Peyer's patch (tissue), 4 donors: ENCODE measurements around the gene TSPAN16. TPM values are rescaled to one million over a fixed set of nuclear protein-coding genes. Genes with fewer than 3 reads are reported as not detected.
"Not testable (repeated sequence)": the region's sequence is repeated elsewhere in the genome, so short reads cannot be mapped to it uniquely, and the experiment has no call there.

Experiments used
- DNase-seq, 3 donors: peaks; one replicate each; pipeline ENCODE4 v3.0.0-alpha.2; 2017 to 2019
- H3K27ac ChIP-seq, 4 donors: fragments of 200-600 bp; sonication (generic); one replicate each; pipeline ENCODE4 v1.5.1; 2016 to 2019
- H3K27me3 ChIP-seq, 2 donors: fragments of 200-600 bp; sonication (generic); one replicate each; pipeline ENCODE4 v1.5.1; 2019
- H3K36me3 ChIP-seq, 3 donors: fragments of 200-600 bp; sonication (generic); one replicate each; pipeline ENCODE4 v1.5.1; 2016 to 2019
- H3K4me1 ChIP-seq, 4 donors: fragments of 200-600 bp; sonication (generic); one replicate each; pipeline ENCODE4 v1.5.1; 2016 to 2019
- H3K4me3 ChIP-seq, 4 donors: fragments of 200-600 bp; sonication (generic); 1 replicate in 3 of 4; 2 replicates in 1 of 4; pipeline ENCODE4 v1.5.1; 2016 to 2019; ENCODE audit warnings: mild to moderate bottlenecking in 1 of 4
- H3K9me3 ChIP-seq, 4 donors: fragments of 200-600 bp; sonication (generic); one replicate each; pipeline ENCODE4 v1.5.1; 2016 to 2019; ENCODE audit warnings: mild to moderate bottlenecking in 1 of 4
- POLR2A ChIP-seq, 2 donors: fragments of 450-650 bp; IDR thresholded peaks; one replicate each; pipeline ENCODE4 v1.5.1; 2017; ENCODE audit warnings: antibody characterized with exemption in 2 of 2, mild to moderate bottlenecking in 2 of 2, moderate library complexity in 2 of 2
- total RNA-seq, 4 donors: library from RNA; depleted of rRNA; stranded (reverse); fragments of >200 nt; gene quantifications; one replicate each; pipeline ENCODE4 v1.1.0, GENCODE V29; 2016
- TF ChIP-seq, protein P1 (sequence below), 6 experiments: fragments of 450-650 bp in 4 of 6; fragments of 200-600 bp in 2 of 6; sonication (generic) in 1 of 6; IDR thresholded peaks; one replicate each; pipeline ENCODE4 v1.5.1; 2017 to 2019; ENCODE audit warnings: antibody characterized with exemption in 6 of 6, mild to moderate bottlenecking in 3 of 6, moderate library complexity in 1 of 6

TSPAN16 gene
- total RNA-seq, 4 donors from 2014 or later, result not detected

DNA sequence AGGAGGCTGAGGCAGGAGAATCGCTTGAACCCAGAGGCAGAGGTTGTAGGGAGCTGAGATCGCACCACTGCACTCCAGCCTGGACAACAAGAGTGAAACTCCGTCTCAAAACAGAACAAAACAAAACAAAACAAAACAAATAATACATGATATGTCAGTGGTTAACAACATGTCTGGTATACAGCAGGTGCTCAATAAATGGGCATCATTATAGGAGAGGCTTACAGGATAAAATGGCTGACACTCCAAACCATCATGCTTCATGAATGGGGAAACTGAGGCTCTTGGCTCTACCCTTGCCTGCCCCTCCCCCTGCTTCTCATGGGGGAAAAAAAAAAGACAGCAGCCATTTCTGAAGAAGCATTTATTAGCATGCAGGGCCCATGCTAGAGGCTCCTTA is 46.5 kb downstream of the TSPAN16 start:
- DNase-seq, result no peak
- H3K9me3 ChIP-seq, result no peaks in the 10 kb centered on the region
- TF ChIP-seq POLR2A (IDR thresholded peaks at IDR 0.05), result no peak
- TF ChIP-seq, protein P1, sequence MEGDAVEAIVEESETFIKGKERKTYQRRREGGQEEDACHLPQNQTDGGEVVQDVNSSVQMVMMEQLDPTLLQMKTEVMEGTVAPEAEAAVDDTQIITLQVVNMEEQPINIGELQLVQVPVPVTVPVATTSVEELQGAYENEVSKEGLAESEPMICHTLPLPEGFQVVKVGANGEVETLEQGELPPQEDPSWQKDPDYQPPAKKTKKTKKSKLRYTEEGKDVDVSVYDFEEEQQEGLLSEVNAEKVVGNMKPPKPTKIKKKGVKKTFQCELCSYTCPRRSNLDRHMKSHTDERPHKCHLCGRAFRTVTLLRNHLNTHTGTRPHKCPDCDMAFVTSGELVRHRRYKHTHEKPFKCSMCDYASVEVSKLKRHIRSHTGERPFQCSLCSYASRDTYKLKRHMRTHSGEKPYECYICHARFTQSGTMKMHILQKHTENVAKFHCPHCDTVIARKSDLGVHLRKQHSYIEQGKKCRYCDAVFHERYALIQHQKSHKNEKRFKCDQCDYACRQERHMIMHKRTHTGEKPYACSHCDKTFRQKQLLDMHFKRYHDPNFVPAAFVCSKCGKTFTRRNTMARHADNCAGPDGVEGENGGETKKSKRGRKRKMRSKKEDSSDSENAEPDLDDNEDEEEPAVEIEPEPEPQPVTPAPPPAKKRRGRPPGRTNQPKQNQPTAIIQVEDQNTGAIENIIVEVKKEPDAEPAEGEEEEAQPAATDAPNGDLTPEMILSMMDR (IDR thresholded peaks at IDR 0.05), result no peak
- H3K4me1 ChIP-seq, result peaks cover 4 to 50% (median 20%) of the 10 kb centered on the region in 4 donors
- H3K36me3 ChIP-seq, result no peaks in the 10 kb centered on the region
- no peak overlapping the region for H3K4me3 ChIP-seq
- no peaks in the 10 kb centered on the region for H3K27me3 ChIP-seq
- no peak overlapping the region for H3K27ac ChIP-seq

DNA sequence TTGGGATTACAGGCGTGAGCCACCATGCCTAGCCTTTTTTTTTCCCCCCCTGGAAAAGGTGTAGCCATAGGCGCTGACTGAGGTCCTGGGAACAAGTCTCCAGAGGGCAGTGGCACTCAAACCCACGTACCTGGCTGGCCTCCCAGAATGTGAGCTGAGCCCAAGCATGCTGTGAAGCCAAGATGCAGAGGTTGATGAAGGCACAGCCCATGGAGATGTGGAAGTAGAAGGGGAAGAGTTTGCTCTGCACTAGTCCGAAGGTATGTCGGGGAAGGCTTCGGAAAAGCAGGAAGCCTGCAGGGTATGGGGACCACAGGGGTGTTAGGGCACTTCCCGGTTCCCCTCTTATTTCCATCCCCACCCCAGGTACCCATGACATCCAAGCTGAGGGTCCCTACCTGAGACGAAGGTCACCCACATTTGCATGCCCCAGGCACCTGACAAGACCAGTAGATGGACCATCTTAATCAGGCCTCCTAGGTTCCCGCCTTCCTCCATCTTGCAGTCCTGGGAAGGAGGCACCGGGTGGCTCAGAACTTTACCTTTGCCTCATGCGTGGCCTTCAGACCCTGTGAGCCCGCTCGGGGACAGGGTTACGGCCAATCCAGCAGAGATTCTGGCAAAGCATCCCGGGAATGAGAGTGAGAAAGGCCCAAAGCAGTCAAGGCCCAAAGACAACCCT is 49.3 kb downstream of the TSPAN16 start:
- TF ChIP-seq, protein P1 (IDR thresholded peaks at IDR 0.05), result no peak
- TF ChIP-seq POLR2A (IDR thresholded peaks at IDR 0.05), result no peak
- Histone ChIP-seq H3K9me3 (no peaks in the 10 kb centered on the region), H3K27ac (peak overlapping the region; percentile 73 to 83 (median 78)), H3K4me3 (peak overlapping the region; percentile 67 to 83 (median 74)), H3K27me3 (no peaks in the 10 kb centered on the region), H3K4me1 (peaks cover 4 to 29% (median 11%) of the 10 kb centered on the region in 4 donors), H3K36me3 (no peaks in the 10 kb centered on the region)
- no peak for DNase-seq

DNA sequence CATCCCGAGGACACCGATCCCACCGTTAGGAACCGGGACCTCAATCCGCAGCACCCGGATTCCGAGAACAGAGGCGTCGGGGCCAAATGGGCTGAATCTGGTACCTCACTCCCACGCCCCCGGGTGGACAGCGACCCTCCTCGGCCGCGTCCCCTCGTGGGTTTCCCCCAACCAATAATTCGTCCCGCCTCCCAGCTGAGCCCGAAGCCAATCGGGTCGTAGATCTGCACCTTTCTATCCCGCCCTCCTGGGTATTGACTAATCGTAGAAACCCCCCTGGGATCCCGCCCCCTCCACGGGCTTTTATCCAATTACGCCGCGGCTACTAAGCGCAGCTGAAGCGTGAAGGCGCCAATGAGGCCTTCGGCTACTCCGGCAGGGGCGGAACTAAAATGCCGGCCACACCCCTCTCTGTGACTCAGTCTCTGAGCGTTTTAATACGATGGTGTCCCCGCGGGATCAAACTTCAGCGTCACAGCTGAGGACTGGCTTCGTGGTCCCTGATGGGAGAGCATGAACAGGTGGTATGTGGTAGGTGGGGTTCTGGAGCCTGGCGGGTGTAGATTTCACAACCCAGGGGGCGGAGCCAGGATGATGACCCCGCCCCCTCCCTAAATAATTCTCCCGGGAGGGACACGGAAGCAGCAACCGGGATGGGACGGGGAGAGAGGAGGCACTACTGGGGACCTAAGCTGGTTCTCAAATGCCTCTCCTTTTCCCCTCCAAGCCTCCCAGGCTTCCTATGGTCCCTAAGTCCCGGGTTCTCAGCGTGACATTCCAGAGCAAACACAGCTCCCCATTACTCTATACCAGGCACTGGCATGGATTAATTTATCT is 50.4 kb downstream of the TSPAN16 start, which contains the start of the genes CCDC159 and TMEM205:
CCDC159 (plus strand) TSS at position 416 of the 837 bp plus-strand sequence; CDS start at position 504, 88 bp downstream.
TMEM205 (minus strand) TSS at position 165 of the 837 bp plus-strand sequence. CDS start 649 bp downstream, outside the sequence.
- peak; percentile 97 to 99 (median 98) for DNase-seq
- no peaks in the 10 kb centered on the region for H3K27me3 ChIP-seq
- no peaks in the 10 kb centered on the region for H3K36me3 ChIP-seq
- no peaks in the 10 kb centered on the region for H3K9me3 ChIP-seq
- TF ChIP-seq, protein P1 (IDR thresholded peaks at IDR 0.05), result peak in 1 of 6 experiments; percentile 5
- peak; percentile 60 to 78 for TF ChIP-seq POLR2A (IDR thresholded peaks at IDR 0.05)
- H3K27ac ChIP-seq, result peak within 1 kb of the TSS; percentile 73 to 83 (median 78)
- peaks cover 4 to 29% (median 11%) of the 10 kb centered on the region in 4 donors for H3K4me1 ChIP-seq
- H3K4me3 ChIP-seq, result peak within 1 kb of the TSS; percentile 67 to 83 (median 74)

DNA sequence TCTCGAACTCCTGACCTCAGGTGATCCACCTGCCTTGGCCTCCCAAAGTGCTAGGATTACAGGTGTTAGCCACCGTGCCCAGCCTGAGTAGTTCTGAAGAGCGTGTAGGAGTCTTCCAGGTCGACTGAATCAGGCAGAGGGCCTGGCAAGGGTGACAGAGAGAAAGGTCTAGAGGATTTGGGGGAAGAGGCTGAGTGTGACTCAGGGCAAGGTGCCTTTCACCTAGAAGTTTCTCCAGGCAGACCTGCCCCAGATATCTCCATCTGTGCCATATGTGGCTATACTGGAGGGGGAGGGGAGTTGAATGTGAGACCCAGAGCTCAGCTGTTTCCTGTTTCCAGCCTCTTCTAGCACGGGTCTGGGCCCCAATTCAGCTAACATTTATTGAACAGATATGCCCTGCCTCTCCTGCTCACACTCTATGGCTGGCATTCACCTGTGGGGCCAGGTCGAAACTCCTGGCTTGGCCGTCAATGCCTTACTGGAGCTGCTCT is 51.6 kb downstream of the TSPAN16 start:
- Histone ChIP-seq H3K4me3 (no peak overlapping the region), H3K9me3 (no peaks in the 10 kb centered on the region), H3K4me1 (peaks cover 4 to 29% (median 11%) of the 10 kb centered on the region in 4 donors), H3K36me3 (no peaks in the 10 kb centered on the region), H3K27ac (no peak overlapping the region), H3K27me3 (no peaks in the 10 kb centered on the region)
- DNase-seq, result no peak
- TF ChIP-seq POLR2A (IDR thresholded peaks at IDR 0.05), result no peak
- TF ChIP-seq, protein P1 (IDR thresholded peaks at IDR 0.05), result no peak

DNA sequence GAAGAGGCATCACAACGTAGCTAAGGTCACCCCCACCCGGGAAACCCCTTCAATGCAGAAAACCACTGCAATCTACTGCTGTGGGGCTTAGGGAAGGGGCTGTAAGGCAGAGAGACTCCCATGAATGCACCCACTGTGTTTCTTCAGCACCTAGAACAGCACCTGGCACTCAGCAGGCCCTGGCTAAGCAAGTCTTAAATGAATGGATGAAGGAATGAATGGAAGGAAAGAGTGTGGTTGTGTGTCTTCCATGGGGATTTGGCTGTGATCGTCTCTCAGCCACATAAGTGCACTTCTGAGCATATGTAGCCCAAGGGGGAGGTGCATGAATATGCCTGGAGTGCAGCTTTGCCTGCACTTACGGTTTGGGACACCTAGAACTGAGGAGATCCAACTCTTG is 53.2 kb downstream of the TSPAN16 start:
- Histone ChIP-seq H3K4me1 (peaks cover 4 to 20% (median 10%) of the 10 kb centered on the region in 4 donors), H3K27me3 (no peaks in the 10 kb centered on the region), H3K27ac (no peak overlapping the region), H3K36me3 (no peaks in the 10 kb centered on the region), H3K4me3 (no peak overlapping the region), H3K9me3 (no peaks in the 10 kb centered on the region)
- no peak for TF ChIP-seq POLR2A (IDR thresholded peaks at IDR 0.05)
- TF ChIP-seq, protein P1 (IDR thresholded peaks at IDR 0.05), result no peak
- no peak for DNase-seq

DNA sequence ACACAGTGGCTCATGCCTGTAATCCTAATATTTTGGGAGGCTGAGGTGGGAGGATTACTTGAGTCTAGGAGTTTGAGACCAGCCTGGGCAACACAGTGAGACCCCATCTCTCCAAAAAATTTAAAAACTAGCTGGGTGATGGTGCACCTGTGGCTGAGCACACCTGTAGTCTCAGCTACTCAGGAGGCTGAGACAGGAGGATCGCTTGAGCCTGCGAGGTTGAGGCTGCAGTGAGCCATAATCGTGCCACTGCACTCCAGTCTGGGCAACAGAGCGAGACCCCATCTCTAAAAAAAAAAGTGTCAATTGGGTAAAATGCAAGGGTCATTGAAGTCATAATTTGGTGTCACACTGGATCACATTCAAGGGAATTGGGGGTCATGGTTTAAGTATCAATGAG is 58.1 kb downstream of the TSPAN16 start:
- not testable (repeated sequence) for DNase-seq, H3K27ac ChIP-seq, H3K36me3 ChIP-seq, H3K4me3 ChIP-seq, H3K27me3 ChIP-seq, H3K9me3 ChIP-seq
- H3K4me1 ChIP-seq, result peaks cover 0 to 10% (median 3%) of the 10 kb centered on the region in 4 donors
